EH (cell line): Measurements from ENCODE around the gene OR6S1.
"Not testable (repeated sequence)": the region's sequence is repeated elsewhere in the genome, so short reads cannot be mapped to it uniquely, and the experiment has no call there.

Source experiments
- DNase-seq: peaks from one replicate; pipeline ENCODE4 v3.0.0-alpha.2; 2015; ENCODE audit warnings: low read depth

Gene OR6S1

DNA sequence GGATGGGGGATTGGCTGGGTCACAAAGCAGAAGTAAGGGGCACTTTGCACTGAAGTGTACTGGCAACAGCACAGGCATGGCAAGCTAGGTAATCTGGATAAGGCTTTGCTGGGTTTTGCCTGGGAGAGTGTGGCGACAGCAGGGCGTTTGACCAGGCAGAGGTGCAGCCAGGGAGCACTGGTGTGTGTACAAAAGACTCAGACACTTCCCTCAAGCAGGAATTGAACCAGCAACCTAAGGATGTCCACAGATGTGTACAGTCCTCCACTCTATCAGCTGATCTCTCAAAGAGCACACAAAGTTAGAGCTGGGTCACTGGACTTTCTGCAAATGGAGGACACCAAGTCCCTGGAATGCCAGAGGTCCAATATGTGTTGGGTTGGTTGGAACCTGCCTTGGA, 27.5 kb upstream of the OR6S1 start:
- no peak for DNase-seq

DNA sequence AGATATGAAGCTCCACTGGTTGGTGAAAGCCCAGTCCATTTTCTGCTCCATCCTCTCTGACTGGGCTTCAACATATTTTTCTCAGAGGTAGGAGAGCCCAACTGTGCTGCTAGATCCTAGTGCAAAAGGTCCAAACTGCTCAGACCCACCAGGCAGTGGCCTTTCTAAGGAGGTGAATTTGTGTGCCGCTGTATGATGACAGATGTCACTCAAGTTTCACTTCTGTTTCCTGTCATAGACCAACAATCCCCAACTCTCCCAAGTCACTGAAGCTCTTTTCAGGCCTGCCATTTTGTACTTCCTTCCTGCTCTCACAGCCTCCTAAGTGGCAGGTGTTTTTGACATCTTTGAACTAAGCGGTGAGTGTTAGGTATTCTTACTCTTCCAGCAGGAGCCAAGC, 26.5 kb upstream of the OR6S1 start:
- no peak for DNase-seq

DNA sequence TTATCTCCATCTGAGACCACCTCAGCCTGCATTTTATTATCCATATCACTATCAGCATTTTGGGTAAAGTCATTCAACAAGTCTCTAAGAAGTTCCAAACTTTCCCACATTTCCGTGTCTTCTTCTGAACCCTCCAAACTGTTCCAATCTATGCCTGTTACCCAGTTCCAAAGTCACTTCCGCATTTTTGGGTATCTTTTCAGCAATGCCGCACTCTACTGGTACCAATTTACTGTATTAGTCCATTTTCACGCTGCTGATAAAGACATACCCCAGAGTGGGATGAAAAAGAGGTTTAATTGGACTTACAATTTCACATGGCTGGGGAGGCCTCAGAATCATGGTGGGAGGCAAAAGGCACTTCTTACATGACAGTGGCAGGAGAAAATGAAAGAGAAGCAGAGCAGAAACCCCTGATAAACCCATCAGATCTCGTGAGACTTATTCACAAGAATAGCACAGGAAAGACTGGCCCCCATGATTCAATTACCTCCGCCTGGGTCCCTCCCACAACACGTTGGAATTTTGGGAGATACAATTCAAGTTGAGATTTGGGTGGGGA, 25.0 kb upstream of the OR6S1 start:
- not testable (repeated sequence) for DNase-seq

DNA sequence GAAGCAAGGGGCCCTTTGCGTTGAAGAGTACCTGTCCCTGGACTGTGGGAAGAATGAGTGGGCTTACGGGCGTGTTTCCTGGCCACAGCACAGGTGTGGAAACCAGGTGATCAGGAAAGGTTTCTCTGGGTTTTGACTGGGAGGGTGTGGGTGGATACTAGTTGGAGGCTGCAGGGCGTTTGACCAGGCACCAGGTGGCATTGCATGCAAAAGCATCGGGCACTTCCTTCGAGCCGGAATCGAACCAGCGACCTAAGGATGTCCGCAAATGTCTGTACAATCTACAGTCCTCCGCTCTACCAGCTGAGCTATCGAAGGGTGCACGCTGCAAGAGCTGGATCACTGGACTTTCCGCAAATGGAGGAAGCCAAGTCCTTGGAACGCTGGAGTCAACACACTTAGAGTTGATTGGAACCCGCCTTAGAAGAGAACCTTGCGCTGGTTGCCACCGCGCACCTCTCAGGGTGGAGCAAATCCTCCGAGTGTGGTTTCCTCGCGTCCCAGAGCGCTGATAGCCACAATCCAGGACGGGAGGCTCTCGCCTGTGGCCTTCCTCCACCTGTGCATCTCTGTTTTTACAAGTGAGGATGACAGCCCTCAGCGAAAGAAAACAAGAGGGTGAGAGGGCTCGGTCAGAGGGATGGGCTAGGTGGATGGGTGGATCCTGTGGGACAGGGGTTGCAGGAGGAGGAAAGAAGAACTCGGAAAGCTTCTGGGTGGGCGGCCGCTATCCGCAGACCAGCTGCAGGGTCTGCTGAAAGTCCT, 21.7 kb upstream of the OR6S1 start:
- DNase-seq = peak; percentile 64

DNA sequence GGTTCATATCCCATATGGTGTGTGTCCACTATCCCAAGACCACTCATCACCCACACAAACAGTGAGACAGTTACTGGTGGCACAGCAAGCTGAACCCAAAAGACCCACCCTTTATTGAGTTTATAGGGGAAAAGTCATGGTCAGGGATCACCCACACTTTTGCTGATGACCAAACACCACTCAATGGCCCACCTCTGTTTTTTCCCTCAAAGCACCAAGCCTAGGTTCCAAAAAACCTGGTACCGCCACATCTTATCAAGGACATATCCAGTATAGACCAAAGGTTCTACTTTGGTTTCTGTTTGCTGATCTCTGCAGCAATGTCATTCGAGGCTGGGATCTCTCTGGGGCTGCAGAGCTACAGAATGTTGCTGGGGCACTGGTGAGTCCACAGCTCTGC, 19.7 kb upstream of the OR6S1 start:
- no peak for DNase-seq

DNA sequence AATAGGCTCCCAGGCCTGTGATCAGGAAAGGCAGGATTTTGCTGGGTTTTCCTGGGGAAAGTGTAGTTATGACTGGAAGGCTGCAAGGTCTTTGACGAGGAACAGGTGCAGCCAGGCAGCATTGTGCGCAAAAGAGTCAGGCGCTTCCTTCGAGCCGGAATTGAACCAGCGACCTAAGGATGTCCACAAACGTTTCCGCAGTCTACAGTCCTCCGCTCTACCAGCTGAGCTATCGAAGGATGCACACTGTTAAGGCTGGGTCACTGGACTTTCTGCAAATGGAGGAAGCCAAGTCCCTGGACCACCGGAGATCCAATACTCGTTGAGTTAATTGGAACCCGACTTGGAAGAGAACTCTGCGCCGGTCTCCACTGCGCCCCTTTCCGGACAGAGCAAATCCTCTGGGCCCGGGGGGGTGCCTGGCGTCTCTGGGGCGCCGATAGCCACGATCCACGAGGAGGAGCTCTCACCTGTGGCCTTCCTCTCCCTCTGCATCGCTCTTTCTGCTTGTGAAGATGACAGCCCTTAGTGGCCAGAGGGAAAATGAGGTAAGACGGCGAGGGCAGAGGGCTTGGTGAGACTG, 18.4 kb upstream of the OR6S1 start:
- DNase-seq = no peak

DNA sequence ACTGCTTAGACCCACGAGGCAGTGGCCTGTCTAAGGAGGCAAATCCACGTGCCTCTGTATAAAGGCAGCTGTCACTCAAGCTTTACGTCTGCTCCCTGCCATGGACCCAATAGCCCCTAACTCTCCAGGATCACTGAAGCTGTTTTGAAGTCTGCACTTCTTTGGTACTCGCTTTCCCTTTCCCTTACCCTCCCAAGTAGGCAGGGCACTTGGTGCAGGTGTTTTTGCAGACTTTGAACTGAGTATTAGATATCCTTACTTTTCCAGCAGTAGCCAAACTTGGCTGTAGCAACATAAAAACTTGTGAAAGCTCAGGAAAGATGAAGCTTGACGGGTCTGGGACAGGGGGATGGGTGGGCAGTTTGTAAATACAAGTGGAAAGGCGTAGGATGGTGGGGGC, 17.8 kb upstream of the OR6S1 start:
- DNase-seq = no peak

DNA sequence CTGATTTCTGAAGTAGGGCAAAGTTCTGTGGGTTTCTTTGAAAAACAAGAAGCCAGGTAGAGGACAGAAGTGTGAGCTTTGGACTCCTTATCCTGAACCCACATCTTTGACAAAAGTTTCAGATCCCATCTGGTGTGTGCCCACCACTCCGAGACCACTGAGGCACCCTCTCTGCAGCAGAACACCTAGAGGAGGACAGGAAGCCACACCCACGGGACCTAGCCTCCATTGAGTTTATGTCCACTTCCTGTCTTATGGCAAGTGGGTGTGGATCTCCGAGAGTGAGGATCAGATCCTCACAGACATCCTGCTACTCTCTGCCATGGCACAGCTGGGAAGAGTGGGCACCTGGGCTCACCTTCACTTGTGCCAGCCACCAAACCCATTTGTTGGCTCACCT, 16.8 kb upstream of the OR6S1 start:
- no peak for DNase-seq

DNA sequence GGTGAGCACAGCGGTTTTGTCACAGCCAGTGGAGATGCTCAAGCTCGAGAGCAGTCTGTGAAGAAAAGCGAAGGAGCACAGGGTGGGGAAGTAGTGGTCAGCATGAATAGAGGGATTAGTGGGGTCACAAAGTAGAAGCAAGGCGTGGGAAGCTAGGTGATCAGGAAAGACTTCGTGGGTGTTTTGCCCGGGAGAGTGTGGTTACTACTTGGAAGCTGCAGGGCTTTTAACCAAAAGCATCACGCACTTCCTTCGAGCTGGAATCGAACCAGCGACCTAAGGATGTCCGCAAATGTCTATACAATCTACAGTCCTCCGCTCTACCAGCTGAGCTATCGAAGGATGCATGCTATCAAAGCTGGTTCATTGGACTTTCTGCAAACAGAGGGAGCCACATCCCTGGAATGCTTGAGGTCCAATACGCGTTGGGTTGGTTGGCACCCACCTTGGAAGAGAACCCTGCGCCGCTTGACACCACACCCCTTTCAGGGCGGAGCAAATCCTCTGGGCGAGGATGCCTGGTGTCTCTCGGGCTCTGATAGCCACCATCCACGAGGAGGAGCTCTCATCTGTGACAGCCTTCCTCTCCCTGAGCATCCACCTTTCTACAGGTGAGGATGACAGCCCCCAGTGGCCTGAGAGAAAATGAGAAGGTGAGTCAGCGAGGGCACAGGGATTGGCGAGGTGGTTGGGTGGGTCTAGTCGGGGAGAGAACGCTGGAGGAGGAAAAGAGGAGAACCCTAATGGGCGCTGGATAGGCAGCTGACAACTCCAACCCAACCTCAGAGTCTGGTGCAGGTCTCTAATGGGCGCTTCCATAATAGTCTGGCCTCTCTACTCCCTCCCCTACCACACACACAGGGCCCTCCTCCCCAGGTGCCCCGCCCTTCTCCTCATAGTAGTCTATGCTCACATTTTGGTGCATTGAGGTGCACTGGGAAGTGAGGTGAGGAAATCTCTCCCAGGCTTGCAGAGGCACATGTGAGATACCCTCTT, 16.0 kb upstream of the OR6S1 start:
- DNase-seq = no peak

DNA sequence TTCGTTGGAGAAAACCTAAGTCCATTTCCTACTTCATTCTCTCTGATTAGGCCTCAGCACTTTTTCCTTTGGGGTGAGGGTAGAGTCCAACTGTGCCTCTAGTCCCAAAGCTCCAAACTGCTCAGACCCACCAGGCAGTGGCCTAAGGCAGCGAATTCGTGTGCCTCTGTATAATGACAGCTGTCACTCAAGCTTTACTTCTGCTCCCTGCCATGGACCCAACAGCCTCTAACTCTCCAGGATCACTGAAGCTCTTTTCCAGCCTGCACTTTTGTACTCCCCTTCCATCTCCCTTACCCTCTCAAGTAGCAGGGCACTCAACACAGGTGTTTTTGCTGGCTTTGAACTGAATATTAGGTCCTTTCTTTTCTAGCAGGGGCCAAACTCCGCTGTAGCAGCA, 14.8 kb upstream of the OR6S1 start:
- DNase-seq = no peak

DNA sequence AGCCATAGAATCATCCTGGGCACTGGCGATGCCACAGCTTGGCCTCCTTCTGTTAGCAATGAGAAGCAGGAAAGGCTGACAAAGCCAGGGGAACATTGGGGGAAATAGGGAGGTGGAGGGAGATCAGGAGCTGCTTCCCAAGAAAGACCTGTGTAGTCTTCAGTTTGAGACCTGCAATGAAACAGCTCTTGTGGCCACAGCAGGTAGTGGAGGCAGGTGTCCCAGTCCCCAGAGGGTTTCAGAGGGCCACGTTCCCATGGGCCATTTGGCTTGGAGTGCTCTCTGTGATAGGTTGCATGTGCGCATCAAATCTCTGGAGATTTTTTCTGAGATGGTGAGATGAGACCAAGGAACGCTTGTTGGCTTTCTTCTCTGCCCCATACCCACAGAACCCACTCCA, 14.4 kb upstream of the OR6S1 start:
- no peak for DNase-seq

DNA sequence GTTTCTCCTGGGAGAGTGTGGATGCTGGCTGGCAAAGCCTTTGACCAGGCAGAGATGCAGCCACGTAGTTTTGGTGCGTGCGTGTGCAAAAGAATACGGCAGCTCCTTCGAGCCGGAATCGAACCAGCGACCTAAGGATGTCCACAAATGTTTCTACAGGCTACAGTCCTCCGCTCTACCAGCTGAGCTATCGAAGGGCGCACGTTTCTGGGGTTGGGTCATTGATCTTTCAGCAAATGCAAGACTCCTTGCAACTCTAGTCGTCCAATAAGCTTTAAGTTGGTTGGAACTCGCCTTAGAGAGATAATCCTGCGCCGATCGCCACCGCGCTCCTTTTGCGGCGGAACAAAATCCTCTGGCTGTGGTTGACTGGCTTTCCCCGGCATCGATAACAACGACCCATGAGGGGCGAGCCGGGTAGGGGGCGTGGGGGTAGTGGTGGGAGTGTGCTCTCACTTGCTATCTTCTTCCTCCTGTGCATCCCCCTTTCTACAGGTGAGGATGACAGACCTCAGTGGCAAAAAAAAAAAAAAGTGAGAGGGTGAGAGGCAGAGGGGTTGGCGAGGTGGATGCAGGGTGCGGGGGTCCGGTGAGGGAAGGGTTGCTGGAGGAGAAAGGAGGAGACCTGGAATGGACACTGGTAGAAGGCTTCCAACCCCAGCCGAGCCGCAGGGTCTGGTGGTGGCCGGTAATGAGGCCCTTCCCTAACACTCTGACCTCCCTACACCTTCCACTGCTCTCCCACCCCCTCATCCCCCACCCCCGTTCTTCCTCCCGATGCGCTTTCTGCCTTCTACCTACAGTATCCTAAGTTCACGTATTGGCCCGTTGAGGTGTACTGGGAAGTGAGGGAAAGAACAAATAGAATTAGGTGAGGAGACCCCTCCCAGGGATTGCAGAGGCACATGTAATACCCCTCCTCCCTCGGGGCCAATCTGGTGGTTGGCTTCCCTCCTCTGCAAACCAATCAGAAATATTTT, 11.8 kb upstream of the OR6S1 start:
- DNase-seq = peak; percentile 63

DNA sequence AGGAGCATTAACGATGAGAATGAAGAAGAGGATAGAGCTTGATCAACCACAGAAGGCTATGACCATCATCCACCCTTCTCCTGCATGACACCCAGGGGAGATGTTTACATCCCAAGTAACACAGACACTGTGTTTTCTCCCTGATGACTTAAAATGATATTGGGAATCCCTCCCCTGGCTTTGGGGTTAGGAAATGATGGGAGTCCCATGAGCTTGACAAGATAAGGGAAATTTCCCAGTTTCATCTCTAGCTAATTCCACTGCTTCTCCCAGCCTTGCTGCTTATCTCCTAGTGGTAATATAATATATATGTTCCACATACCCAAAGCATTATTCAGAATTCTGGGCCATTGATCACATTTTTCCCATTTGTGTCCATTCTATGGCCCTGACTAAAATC, 4.0 kb upstream of the OR6S1 start:
- no peak for DNase-seq

DNA sequence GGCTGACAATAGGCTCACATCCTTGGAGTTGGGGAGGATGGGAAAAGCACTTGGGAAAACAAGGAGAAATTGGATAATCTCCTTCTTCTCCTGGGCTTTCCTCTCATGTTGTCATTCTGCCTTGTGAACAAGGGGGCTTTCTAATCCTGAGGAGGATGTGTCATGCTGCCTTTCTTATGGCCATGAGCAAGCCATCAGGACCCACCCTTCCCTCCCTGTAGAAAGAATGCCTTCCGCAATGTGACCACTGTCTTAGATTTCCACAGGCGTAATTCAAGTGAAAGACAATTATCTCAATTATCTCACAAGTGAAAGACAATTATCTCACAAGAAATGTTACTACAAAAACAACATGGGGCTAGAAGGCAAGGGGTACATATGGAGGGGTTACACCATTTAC, 3.0 kb upstream of the OR6S1 start:
- no peak for DNase-seq

DNA sequence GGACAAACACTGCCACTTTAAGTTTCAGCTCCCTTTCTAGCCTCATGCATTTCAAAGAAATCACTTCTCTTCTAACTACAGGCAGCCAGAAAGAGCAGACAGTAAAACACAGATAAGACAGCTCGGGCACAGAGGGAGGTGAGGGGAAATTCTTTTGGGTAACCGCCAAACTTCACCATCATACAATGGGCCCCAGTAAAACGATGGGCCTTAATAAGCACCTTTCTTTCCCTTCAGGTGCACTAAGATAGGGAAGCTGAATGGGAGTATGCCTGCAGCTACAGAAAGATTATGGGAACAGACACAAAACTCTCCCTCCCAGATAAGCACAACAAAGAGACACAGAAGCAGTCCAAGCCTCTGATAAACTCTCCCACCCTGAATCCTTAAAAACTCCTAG, 1.3 kb upstream of the OR6S1 start:
- not testable (repeated sequence) for DNase-seq

DNA sequence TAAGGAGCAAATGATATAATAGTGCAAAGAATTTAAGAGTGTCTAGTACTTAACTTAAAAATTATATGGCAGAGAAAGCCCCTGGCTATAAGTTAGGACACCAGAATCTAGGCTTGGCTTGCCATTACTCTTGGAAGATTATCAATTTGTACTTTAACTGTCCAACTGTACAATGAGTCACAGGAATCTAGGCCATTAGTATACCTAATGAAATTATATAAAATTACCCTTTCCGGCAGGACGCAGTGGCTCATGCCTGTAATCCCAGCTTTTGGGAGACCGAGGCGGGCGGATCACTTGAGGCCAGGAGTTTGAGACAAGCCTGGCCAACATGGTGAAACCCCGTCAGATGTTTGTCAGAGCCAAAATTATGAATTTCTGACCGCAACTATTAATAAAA, 691 bp upstream of the OR6S1 start:
- DNase-seq = no peak

DNA sequence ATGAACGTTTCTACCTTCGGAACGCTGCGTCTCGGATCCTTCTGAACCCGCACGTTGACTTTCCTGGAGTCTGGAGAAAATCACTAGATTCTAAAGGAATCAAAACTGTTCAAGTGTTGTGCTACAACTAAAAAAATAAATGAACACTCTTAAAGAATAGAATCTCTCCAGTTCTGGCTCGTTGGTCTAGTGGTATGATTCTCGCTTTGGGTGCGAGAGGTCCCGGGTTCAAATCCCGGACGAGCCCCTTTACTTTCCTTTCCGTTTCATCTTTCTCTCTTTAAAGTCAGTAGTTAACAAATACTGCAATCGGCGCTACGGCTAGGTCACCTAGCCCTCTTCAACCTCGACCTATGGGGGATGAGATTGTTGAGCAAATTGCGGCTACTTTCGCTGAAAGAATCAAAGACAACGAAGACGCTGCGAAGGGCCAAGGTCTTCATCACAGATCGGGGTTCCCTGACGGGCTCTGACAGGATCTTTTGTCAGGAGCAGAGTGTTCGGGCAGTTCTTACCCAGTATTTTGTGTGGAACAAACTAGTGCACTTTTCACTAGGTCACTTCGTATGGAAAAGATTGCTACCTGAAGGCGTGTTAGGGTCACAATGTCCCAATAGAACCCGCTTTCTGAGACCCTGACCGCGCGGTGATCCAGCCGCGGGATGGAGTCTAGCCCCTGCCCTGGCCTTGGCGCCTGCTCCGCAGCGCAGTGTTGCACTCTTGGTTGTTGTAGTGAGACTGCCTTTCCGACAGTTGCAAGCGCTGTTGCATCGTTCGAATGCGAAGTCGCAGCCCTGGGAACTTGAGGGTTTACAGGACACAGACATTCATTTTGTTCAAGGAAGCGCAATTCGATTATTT, 8.4 kb downstream of the OR6S1 start:
- DNase-seq = peak; percentile 79

DNA sequence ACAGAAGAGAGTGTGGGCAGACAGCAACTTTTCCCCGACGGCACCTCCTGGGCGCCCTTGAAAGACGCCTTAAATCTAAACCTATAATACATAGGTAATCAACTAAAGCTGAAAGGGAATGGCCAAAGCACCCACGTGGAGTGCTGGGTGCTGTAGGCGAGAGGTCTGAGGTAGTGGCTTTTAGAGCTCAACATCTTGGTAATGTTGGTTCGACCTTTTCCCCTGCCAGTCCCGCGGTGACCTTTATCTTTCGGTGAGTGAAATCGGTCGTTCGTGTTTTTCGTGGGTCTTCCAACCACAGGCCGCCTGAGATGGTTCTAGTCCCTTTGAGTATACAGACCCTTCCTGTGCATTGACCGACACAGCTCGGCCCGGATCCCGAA, 9.1 kb downstream of the OR6S1 start:
- no peak for DNase-seq

DNA sequence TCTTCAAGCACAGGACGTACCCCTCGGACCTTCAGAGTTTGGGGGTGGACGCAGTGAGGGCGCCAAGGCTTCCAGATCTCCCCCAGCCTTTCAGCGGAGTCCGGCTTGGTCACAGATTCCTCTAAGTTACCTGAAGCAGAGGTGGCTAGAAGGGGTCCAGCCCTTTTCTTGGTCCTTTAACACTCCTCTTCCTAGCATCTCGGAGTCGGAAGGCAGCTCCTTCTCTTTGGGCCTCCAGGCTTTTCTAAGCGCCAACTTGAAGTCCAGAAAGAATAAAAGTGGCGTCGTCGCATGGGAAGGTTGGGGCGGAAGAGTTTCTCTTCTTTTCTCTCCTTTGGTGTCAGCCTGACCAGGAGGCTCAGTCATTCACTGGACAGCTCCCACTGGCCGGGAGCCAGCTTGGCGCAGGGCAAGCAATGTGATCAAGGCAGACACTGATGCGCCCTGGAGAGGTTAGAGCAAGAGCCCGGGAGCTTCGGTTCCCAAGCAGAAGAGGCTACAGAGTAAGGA, 9.6 kb downstream of the OR6S1 start:
- peak; percentile 69 for DNase-seq
